WTC11 (cell line): ENCODE data around the gene AKAP6. TPM values are rescaled to one million over a fixed set of nuclear protein-coding genes. Genes with fewer than 3 reads are reported as not detected.

Source experiments
- ATAC-seq: fragments of 200-7000 bp; cut with Tn5 transposase; 2 replicates; pipeline ENCODE4 v1.10.0; 2021; ENCODE audit warnings: mild to moderate bottlenecking, moderate library complexity
- CTCF ChIA-PET: fragments of 300-600 bp; sonication (Branson Sonifier 250); formaldehyde crosslinking; loops from one replicate; lab custom pipeline; 2021; ENCODE audit warnings: antibody characterized with exemption; lab: Charles Lee
- POLR2A ChIA-PET: fragments of 350-600 bp; sonication (Branson Sonifier 250); formaldehyde crosslinking; loops from one replicate; lab custom pipeline; 2021; ENCODE audit warnings: antibody characterized with exemption; lab: Charles Lee
- DNase-seq: peaks from one replicate; pipeline ENCODE4 v3.0.0; 2021; ENCODE audit warnings: low spot score
- H3K27ac Mint-ChIP-seq: 2 replicates; pipeline ENCODE4 v1.8.0; 2021; ENCODE audit warnings: mixed read lengths
- H3K27me3 Mint-ChIP-seq: 2 replicates; pipeline ENCODE4 v1.8.0; 2021; ENCODE audit warnings: low read depth, mild to moderate bottlenecking, moderate library complexity, mixed read lengths
- H3K36me3 Mint-ChIP-seq: 2 replicates; pipeline ENCODE4 v1.8.0; 2021; ENCODE audit warnings: mixed read lengths
- H3K4me1 Mint-ChIP-seq: 2 replicates; pipeline ENCODE4 v1.8.0; 2022; ENCODE audit warnings: mixed read lengths
- H3K4me3 Mint-ChIP-seq: 2 replicates; pipeline ENCODE4 v1.8.0; 2021; ENCODE audit warnings: mild to moderate bottlenecking, moderate library complexity, mixed read lengths
- H3K9me3 Mint-ChIP-seq: 2 replicates; pipeline ENCODE4 v1.8.0; 2021; ENCODE audit warnings: mixed read lengths
- CDX4 ChIP-seq: fragments of 250-450 bp; sonication (Bioruptor Pico); IDR thresholded peaks from 2 replicates; pipeline ENCODE4 v1.9.0; 2021; ENCODE audit warnings: moderate library complexity, mild to moderate bottlenecking, inconsistent platforms, borderline replicate concordance
- CTCF ChIP-seq: fragments of 200-600 bp; IDR thresholded peaks from 2 replicates; pipeline ENCODE4 v1.8.0; 2022; ENCODE audit warnings: antibody characterized with exemption
- EMX1 ChIP-seq: fragments of 250-450 bp; sonication (Bioruptor Pico); IDR thresholded peaks from 2 replicates; pipeline ENCODE4 v1.8.0; 2021; ENCODE audit warnings: mild to moderate bottlenecking
- ESRRA ChIP-seq: sonication (generic); formaldehyde crosslinking; IDR thresholded peaks from 2 replicates; pipeline ENCODE4 v1.8.1; 2022; ENCODE audit warnings: mild to moderate bottlenecking, missing genetic modification reagents, borderline replicate concordance
- FOXJ3 ChIP-seq: sonication (generic); formaldehyde crosslinking; IDR thresholded peaks from 2 replicates; pipeline ENCODE4 v1.9.0; 2021; ENCODE audit warnings: missing genetic modification reagents, mild to moderate bottlenecking, borderline replicate concordance
- IRF2 ChIP-seq: sonication (generic); formaldehyde crosslinking; IDR thresholded peaks from 2 replicates; pipeline ENCODE4 v1.8.0; 2022; ENCODE audit warnings: low read depth, missing genetic modification reagents, borderline replicate concordance
- JUN ChIP-seq: sonication (generic); formaldehyde crosslinking; IDR thresholded peaks from 2 replicates; pipeline ENCODE4 v1.8.0; 2023; ENCODE audit warnings: mild to moderate bottlenecking, missing genetic modification reagents
- KAT7 ChIP-seq: sonication (generic); formaldehyde crosslinking; IDR thresholded peaks from 2 replicates; pipeline ENCODE4 v1.8.1; 2023; ENCODE audit warnings: missing genetic modification reagents, mild to moderate bottlenecking, borderline replicate concordance
- PREB ChIP-seq: sonication (generic); formaldehyde crosslinking; IDR thresholded peaks from 2 replicates; pipeline ENCODE4 v1.8.1; 2022; ENCODE audit warnings: mild to moderate bottlenecking, missing genetic modification reagents, moderate library complexity, borderline replicate concordance
- PRRX2 ChIP-seq: fragments of 250-450 bp; sonication (Bioruptor Pico); IDR thresholded peaks from 2 replicates; pipeline ENCODE4 v1.8.0; 2021; ENCODE audit warnings: mild to moderate bottlenecking
- RELA ChIP-seq: sonication (generic); formaldehyde crosslinking; IDR thresholded peaks from 2 replicates; pipeline ENCODE4 v1.8.1; 2022; ENCODE audit warnings: missing genetic modification reagents, mild to moderate bottlenecking, borderline replicate concordance
- SMAD3 ChIP-seq: sonication (generic); formaldehyde crosslinking; IDR thresholded peaks from 2 replicates; pipeline ENCODE4 v1.8.0; 2022; ENCODE audit warnings: missing genetic modification reagents, mild to moderate bottlenecking, borderline replicate concordance
- TEAD4 ChIP-seq: sonication (generic); formaldehyde crosslinking; IDR thresholded peaks from 2 replicates; pipeline ENCODE4 v1.8.0; 2022; ENCODE audit warnings: mild to moderate bottlenecking, missing genetic modification reagents
- USF1 ChIP-seq: sonication (generic); formaldehyde crosslinking; IDR thresholded peaks from 2 replicates; pipeline ENCODE4 v1.8.0; 2022; ENCODE audit warnings: mild to moderate bottlenecking, missing genetic modification reagents
- USF2 ChIP-seq: sonication (generic); formaldehyde crosslinking; IDR thresholded peaks from 2 replicates; pipeline ENCODE4 v1.8.1; 2023; ENCODE audit warnings: mild to moderate bottlenecking, missing genetic modification reagents, moderate library complexity
- ZMAT4 ChIP-seq: fragments of 250-450 bp; sonication (Bioruptor Pico); IDR thresholded peaks from 2 replicates; pipeline ENCODE4 v1.9.0; 2021; ENCODE audit warnings: mild to moderate bottlenecking
- ZNF532 ChIP-seq: fragments of 250-450 bp; sonication (Bioruptor Pico); IDR thresholded peaks from 2 replicates; pipeline ENCODE4 v1.9.0; 2021; ENCODE audit warnings: mild to moderate bottlenecking, borderline replicate concordance
- ZSCAN18 ChIP-seq: fragments of 250-450 bp; sonication (Bioruptor Pico); IDR thresholded peaks from 2 replicates; pipeline ENCODE4 v2.1.2; 2022; ENCODE audit warnings: mild to moderate bottlenecking, moderate library complexity
- total RNA-seq: library from RNA; stranded (reverse); gene quantifications from 3 replicates; pipeline ENCODE4 v1.2.3, GENCODE V29; 2021

The AKAP6 gene
- total RNA-seq, 1 experiment from 2014 or later, result 0.63 TPM

GRCh38 chr14:32702088-32702487, 373.0 kb downstream of the AKAP6 start (continued):
- no peak for TF ChIP-seq IRF2 (CRISPR knock-in tag)
- no peak for TF ChIP-seq FOXJ3 (CRISPR knock-in tag)
- TF ChIP-seq PREB (CRISPR knock-in tag), result no peak
- TF ChIP-seq TEAD4 (CRISPR knock-in tag), result no peak
- TF ChIP-seq KAT7 (CRISPR knock-in tag), result no peak
- TF ChIP-seq ZNF532 (CRISPR knock-in tag), result no peak
- TF ChIP-seq, all 79 proteins: peak for 0

- ATAC-seq, result peak; percentile 99
- ChIA-PET CTCF (interaction anchor here (2.0 kb wide), 1 partner anchor 1598 kb away, joined by 4 read pairs; no protein-coding TSS in a partner anchor), POLR2A (interaction anchor here (0.7 kb wide), 1 partner anchor 358 kb away, joined by 4 read pairs; no protein-coding TSS in a partner anchor)
- H3K4me3 Mint-ChIP-seq, result no peak overlapping the region
- H3K4me1 Mint-ChIP-seq, result peaks cover 18% of the 10 kb centered on the region
- H3K36me3 Mint-ChIP-seq, result no peaks in the 10 kb centered on the region; the same call in 1 of the 2 replicates
- H3K9me3 Mint-ChIP-seq, result peaks cover 8% of the 10 kb centered on the region
- H3K27ac Mint-ChIP-seq, result peak overlapping the region; percentile 74
- DNase-seq, result peak; percentile 69
- H3K27me3 Mint-ChIP-seq, result no peaks in the 10 kb centered on the region
- TF ChIP-seq ZMAT4 (CRISPR knock-in tag) (no peak), USF1 (no peak), SMAD3 (CRISPR knock-in tag) (no peak), JUN (no peak), USF2 (CRISPR knock-in tag) (peak; percentile 78), KAT7 (CRISPR knock-in tag) (no peak), ESRRA (CRISPR knock-in tag) (no peak), RELA (no peak)
Observed at GRCh38 chr14:32702562-32702961, 373.5 kb downstream of the AKAP6 start.

GRCh38 chr14:32703183-32703621, 374.1 kb downstream of the AKAP6 start:
- Mint-ChIP-seq H3K4me1 (peaks cover 15% of the 10 kb centered on the region), H3K4me3 (no peak overlapping the region), H3K36me3 (no peaks in the 10 kb centered on the region; the same call in 1 of the 2 replicates)
- DNase-seq (no peak), ATAC-seq (no peak)
- POLR2A ChIA-PET, result no interaction called here
- TF ChIP-seq CTCF, result no peak
- TF ChIP-seq EMX1, result no peak
- TF ChIP-seq PRRX2 (CRISPR knock-in tag), result no peak
- no peak for TF ChIP-seq CDX4 (CRISPR knock-in tag)
- no peak for TF ChIP-seq ZSCAN18
- TF ChIP-seq, all 79 proteins: peak for 0
- Mint-ChIP-seq H3K27ac (peak overlapping the region; percentile 74; the same call in 1 of the 2 replicates), H3K27me3 (no peaks in the 10 kb centered on the region), H3K9me3 (peaks cover 8% of the 10 kb centered on the region)
- CTCF ChIA-PET, result interaction anchor here (2.0 kb wide), 1 partner anchor 1598 kb away, joined by 4 read pairs; no protein-coding TSS in a partner anchor
